ENCODE data around the gene ADAD2. TPM values are rescaled to one million over a fixed set of nuclear protein-coding genes. Genes with fewer than 3 reads are reported as not detected.

ADAD2 gene
- total RNA-seq, 1 donor from 2014 or later, result not detected

GRCh38 chr16:84166796-84167695 lies 23.9 kb upstream of the ADAD2 start:
- H3K9ac ChIP-seq, result no peak overlapping the region
- Mint-ChIP-seq H3K27me3 (ENCODE audit: insufficient read depth, low read depth) (peaks cover 4% of the 10 kb centered on the region), H3K4me1 (peaks cover 3% of the 10 kb centered on the region), H3K36me3 (no peaks in the 10 kb centered on the region), H3K9me3 (no peaks in the 10 kb centered on the region), H3K4me3 (no peak overlapping the region), H3K27ac (no peak overlapping the region)
- TF ChIP-seq EZH2phosphoT487 (IDR thresholded peaks at IDR 0.05) (no peak), CTCF (IDR thresholded peaks at IDR 0.05) (no peak), EZH2 (IDR thresholded peaks at IDR 0.05) (no peak)
- H3K4me3 ChIP-seq, result no peak overlapping the region
- H3F3A ChIP-seq (ENCODE audit: low read depth), result no peaks in the 10 kb centered on the region
- no peak overlapping the region for H3K27ac ChIP-seq
- no peaks in the 10 kb centered on the region for H3K9me3 ChIP-seq (ENCODE audit: low read depth)
- peak overlapping the region; percentile 82 for H2AFZ ChIP-seq (replicated peaks)
- H3K36me3 ChIP-seq, result no peaks in the 10 kb centered on the region
- H3K79me2 ChIP-seq (ENCODE audit: low read depth), result no peaks in the 10 kb centered on the region
- no peak overlapping the region for H3K4me2 ChIP-seq
- DNase-seq (ENCODE audit: low spot score), result no peak
- H3K27me3 ChIP-seq, result no peaks in the 10 kb centered on the region
- H3K4me1 ChIP-seq, result no peaks in the 10 kb centered on the region
- H4K20me1 ChIP-seq (ENCODE audit: low read depth), result no peaks in the 10 kb centered on the region

- H3K4me2 ChIP-seq, result no peak overlapping the region
- H3K4me3 Mint-ChIP-seq, result no peak overlapping the region
- no peaks in the 10 kb centered on the region for H3K9me3 Mint-ChIP-seq
- no peaks in the 10 kb centered on the region for H4K20me1 ChIP-seq (ENCODE audit: low read depth)
- no peak overlapping the region for H3K9ac ChIP-seq
- H3K9me3 ChIP-seq (ENCODE audit: low read depth), result no peaks in the 10 kb centered on the region
- H3K4me1 ChIP-seq, result no peaks in the 10 kb centered on the region
- no peak overlapping the region for H3K27ac Mint-ChIP-seq
- no peak for DNase-seq (ENCODE audit: low spot score)
- H3K4me3 ChIP-seq, result no peak overlapping the region
- no peaks in the 10 kb centered on the region for H3K4me1 Mint-ChIP-seq
- no peak overlapping the region for H3K27ac ChIP-seq
- H3K36me3 Mint-ChIP-seq, result no peaks in the 10 kb centered on the region
- no peaks in the 10 kb centered on the region for H3K79me2 ChIP-seq (ENCODE audit: low read depth)
- H3K27me3 ChIP-seq, result no peaks in the 10 kb centered on the region
- no peak for TF ChIP-seq CTCF (IDR thresholded peaks at IDR 0.05)
- no peak for TF ChIP-seq EZH2 (IDR thresholded peaks at IDR 0.05)
- TF ChIP-seq EZH2phosphoT487 (IDR thresholded peaks at IDR 0.05), result no peak
- H3K27me3 Mint-ChIP-seq (ENCODE audit: insufficient read depth, low read depth), result peaks cover 11% of the 10 kb centered on the region
- H3F3A ChIP-seq (ENCODE audit: low read depth), result no peaks in the 10 kb centered on the region
- H2AFZ ChIP-seq (replicated peaks), result no peak overlapping the region
- H3K36me3 ChIP-seq, result no peaks in the 10 kb centered on the region
These were observed 21.1 kb upstream of the ADAD2 start for GRCh38 chr16:84169765-84170310.

GRCh38 chr16:84174396-84174795 lies 16.6 kb upstream of the ADAD2 start:
- Histone ChIP-seq H3K4me1 (no peaks in the 10 kb centered on the region), H3F3A (ENCODE audit: low read depth) (no peaks in the 10 kb centered on the region), H3K27me3 (no peaks in the 10 kb centered on the region), H3K9ac (no peak overlapping the region), H3K27ac (no peak overlapping the region), H4K20me1 (ENCODE audit: low read depth) (no peaks in the 10 kb centered on the region), H3K79me2 (ENCODE audit: low read depth) (no peaks in the 10 kb centered on the region), H2AFZ (replicated peaks) (no peak overlapping the region), H3K9me3 (ENCODE audit: low read depth) (no peaks in the 10 kb centered on the region), H3K4me2 (no peak overlapping the region), H3K4me3 (no peak overlapping the region), H3K36me3 (no peaks in the 10 kb centered on the region)
- H3K27ac Mint-ChIP-seq, result no peak overlapping the region
- H3K27me3 Mint-ChIP-seq (ENCODE audit: insufficient read depth, low read depth), result peaks cover 10% of the 10 kb centered on the region
- H3K9me3 Mint-ChIP-seq, result no peaks in the 10 kb centered on the region
- H3K4me1 Mint-ChIP-seq, result peaks cover 5% of the 10 kb centered on the region
- TF ChIP-seq EZH2 (IDR thresholded peaks at IDR 0.05) (no peak), CTCF (IDR thresholded peaks at IDR 0.05) (no peak)
- no peaks in the 10 kb centered on the region for H3K36me3 Mint-ChIP-seq
- no peak overlapping the region for H3K4me3 Mint-ChIP-seq
- DNase-seq (ENCODE audit: low spot score), result no peak
